Sigmoid colon (tissue), 4 donors: Measurements from ENCODE around the gene EXOC6B.

Experiments used
- POLR2A ChIP-seq, 2 donors: fragments of 450-650 bp; IDR thresholded peaks; one replicate each; pipeline ENCODE4 v1.6.1; 2016; ENCODE audit warnings: antibody characterized with exemption in 2 of 2, mild to moderate bottlenecking in 2 of 2, moderate library complexity in 2 of 2
- POLR2AphosphoS5 ChIP-seq, 4 donors: sonication (generic); formaldehyde crosslinking; IDR thresholded peaks; one replicate each; pipeline ENCODE4 v1.6.1; 2017; ENCODE audit warnings: antibody characterized with exemption in 4 of 4
- TF ChIP-seq, protein P1 (sequence below), 4 experiments: fragments of 450-650 bp in 3 of 4; fragments of 200-600 bp in 1 of 4; IDR thresholded peaks; one replicate each; pipeline ENCODE4 v1.5.1; 2016 to 2019; ENCODE audit warnings: antibody characterized with exemption in 4 of 4, mild to moderate bottlenecking in 3 of 4, moderate library complexity in 2 of 4

DNA sequence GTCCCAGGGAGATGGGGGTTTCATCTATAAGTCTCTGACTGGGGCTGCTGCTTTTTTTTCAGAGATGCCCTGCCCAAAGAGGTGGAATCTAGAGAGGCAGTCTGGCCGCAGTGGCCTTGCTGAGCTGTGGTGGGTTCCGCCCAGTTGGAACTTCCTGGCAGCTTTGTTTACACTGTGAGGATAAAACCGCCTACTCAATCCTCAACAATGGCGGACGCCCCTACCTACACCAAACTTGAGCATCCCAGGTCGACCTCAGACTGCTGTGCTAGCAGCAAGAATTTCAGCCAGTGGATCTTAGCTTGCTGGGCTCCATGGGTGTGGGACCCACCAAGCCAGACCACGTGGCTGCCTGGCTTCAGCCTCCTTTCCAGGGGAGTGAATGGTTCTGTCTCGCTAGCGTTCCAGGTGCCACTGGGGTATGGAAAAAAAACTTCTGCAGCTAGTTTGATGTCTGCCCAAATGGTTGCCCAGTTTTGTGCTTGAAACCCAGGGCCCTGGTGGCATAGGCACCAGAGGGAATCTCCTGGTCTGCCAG, 525.6 kb downstream of the EXOC6B start:
- TF ChIP-seq, protein P1, sequence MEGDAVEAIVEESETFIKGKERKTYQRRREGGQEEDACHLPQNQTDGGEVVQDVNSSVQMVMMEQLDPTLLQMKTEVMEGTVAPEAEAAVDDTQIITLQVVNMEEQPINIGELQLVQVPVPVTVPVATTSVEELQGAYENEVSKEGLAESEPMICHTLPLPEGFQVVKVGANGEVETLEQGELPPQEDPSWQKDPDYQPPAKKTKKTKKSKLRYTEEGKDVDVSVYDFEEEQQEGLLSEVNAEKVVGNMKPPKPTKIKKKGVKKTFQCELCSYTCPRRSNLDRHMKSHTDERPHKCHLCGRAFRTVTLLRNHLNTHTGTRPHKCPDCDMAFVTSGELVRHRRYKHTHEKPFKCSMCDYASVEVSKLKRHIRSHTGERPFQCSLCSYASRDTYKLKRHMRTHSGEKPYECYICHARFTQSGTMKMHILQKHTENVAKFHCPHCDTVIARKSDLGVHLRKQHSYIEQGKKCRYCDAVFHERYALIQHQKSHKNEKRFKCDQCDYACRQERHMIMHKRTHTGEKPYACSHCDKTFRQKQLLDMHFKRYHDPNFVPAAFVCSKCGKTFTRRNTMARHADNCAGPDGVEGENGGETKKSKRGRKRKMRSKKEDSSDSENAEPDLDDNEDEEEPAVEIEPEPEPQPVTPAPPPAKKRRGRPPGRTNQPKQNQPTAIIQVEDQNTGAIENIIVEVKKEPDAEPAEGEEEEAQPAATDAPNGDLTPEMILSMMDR (IDR thresholded peaks at IDR 0.05): no peak
- no peak for TF ChIP-seq POLR2AphosphoS5 (IDR thresholded peaks at IDR 0.05)
- TF ChIP-seq POLR2A (IDR thresholded peaks at IDR 0.05): no peak
